H1 (cell line): Measurements from ENCODE around the gene RFX6.

ENCODE experiments used
- BRCA1 ChIP-seq: IDR thresholded peaks from 2 replicates; pipeline ENCODE4 v1.6.1; 2012; ENCODE audit warnings: low read depth, low read length, improper control_type of control experiment
- CEBPB ChIP-seq: IDR thresholded peaks from 2 replicates; pipeline ENCODE4 v1.6.1; 2012; ENCODE audit warnings: low read depth, low read length
- CHD2 ChIP-seq: IDR thresholded peaks from 2 replicates; pipeline ENCODE4 v1.6.1; 2012; ENCODE audit warnings: low read length, improper control_type of control experiment
- CREB1 ChIP-seq: IDR thresholded peaks from 2 replicates; pipeline ENCODE4 v1.6.1; 2012; ENCODE audit warnings: inconsistent platforms
- CTCF ChIP-seq, 3 experiments: IDR thresholded peaks; 1 replicate in 2 of 3; 2 replicates in 1 of 3; pipeline versions ENCODE4 v1.5.1 to v1.6.1; 2011; ENCODE audit warnings: low read length in 3 of 3, mild to moderate bottlenecking in 3 of 3, inconsistent platforms in 2 of 3, low read depth in 1 of 3, moderate library complexity in 1 of 3; ENCODE audit not compliant: insufficient read depth in 1 of 3; ENCODE audit errors: control extremely low read depth in 1 of 3
- EGR1 ChIP-seq: IDR thresholded peaks from 2 replicates; pipeline ENCODE4 v1.6.1; 2011; ENCODE audit warnings: low read depth, low read length, borderline replicate concordance
- JUND ChIP-seq: IDR thresholded peaks from 2 replicates; pipeline ENCODE4 v1.6.1; 2011; ENCODE audit warnings: mild to moderate bottlenecking, improper control_type of control experiment, low read length
- MAFK ChIP-seq: IDR thresholded peaks from 2 replicates; pipeline ENCODE4 v1.6.1; 2012; ENCODE audit warnings: low read depth, mild to moderate bottlenecking, improper control_type of control experiment, low read length
- MAX ChIP-seq: IDR thresholded peaks from 2 replicates; pipeline ENCODE4 v1.6.1; 2012; ENCODE audit warnings: inconsistent platforms
- POLR2A ChIP-seq, 2 experiments: IDR thresholded peaks; 1 replicate in 1 of 2; 2 replicates in 1 of 2; pipeline ENCODE4 v1.6.1; 2011; ENCODE audit warnings: low read depth in 2 of 2, low read length in 2 of 2, mild to moderate bottlenecking in 2 of 2; ENCODE audit errors: control extremely low read depth in 1 of 2
- POLR2AphosphoS5 ChIP-seq: IDR thresholded peaks from 2 replicates; pipeline ENCODE4 v1.6.1; 2011; ENCODE audit warnings: low read depth, low read length
- RAD21 ChIP-seq, 2 experiments: IDR thresholded peaks in 1 of 2; conservative IDR thresholded peaks in 1 of 2; 2 replicates each; pipeline ENCODE4 v1.6.1; 2011; ENCODE audit warnings: low read depth in 2 of 2, low read length in 2 of 2, improper control_type of control experiment in 1 of 2, inconsistent platforms in 1 of 2, mild to moderate bottlenecking in 1 of 2, moderate library complexity in 1 of 2
- SP2 ChIP-seq: IDR thresholded peaks from 2 replicates; pipeline ENCODE4 v1.6.1; 2012; ENCODE audit warnings: mild to moderate bottlenecking, low read length, inconsistent platforms
- ZNF274 ChIP-seq: IDR thresholded peaks from 2 replicates; pipeline ENCODE4 v1.7.0; 2012; ENCODE audit warnings: low read length, borderline replicate concordance; ENCODE audit errors: extremely low read depth

- no peak for TF ChIP-seq CHD2
- TF ChIP-seq CTCF (IDR thresholded peaks at IDR 0.05; ENCODE audit: control extremely low read depth in 1 of 3, insufficient read depth in 1 of 3, low read depth in 1 of 3, low read length in 3 of 3) = no peak
- TF ChIP-seq SP2 = no peak
- TF ChIP-seq POLR2AphosphoS5 = no peak
- TF ChIP-seq POLR2A (IDR thresholded peaks at IDR 0.05; ENCODE audit: control extremely low read depth in 1 of 2, low read depth in 2 of 2, low read length in 2 of 2) = no peak
- TF ChIP-seq BRCA1 = no peak
- no peak for TF ChIP-seq CREB1
- TF ChIP-seq MAX = no peak
- no peak for TF ChIP-seq ZNF274
- TF ChIP-seq JUND = no peak
- TF ChIP-seq EGR1 = no peak
- no peak for TF ChIP-seq CEBPB
- no peak for TF ChIP-seq RAD21 (IDR thresholded peaks at IDR 0.05 in 1 of 2, conservative IDR thresholded peaks at IDR 0.05 in 1 of 2; ENCODE audit: low read depth in 2 of 2, low read length in 2 of 2)
- no peak for TF ChIP-seq MAFK
Measured at GRCh38 chr6:116949964-116950363, 72.9 kb downstream of the RFX6 start.
